Keratinocyte (primary cell): ENCODE measurements around the gene VAV2. TPM values are rescaled to one million over a fixed set of nuclear protein-coding genes. Genes with fewer than 3 reads are reported as not detected.
"Not testable (repeated sequence)": the region's sequence is repeated elsewhere in the genome, so short reads cannot be mapped to it uniquely, and the experiment has no call there.

Source experiments
- DNase-seq: peaks from one replicate; pipeline ENCODE4 v3.0.0-alpha.2; 2011; ENCODE audit warnings: low read depth, missing footprints, low spot score
- FAIRE-seq: peaks from 2 replicates; lab custom pipeline; 2011; peaks lifted over from hg19 to GRCh38; lab: Jason Lieb, UNC
- H2AFZ ChIP-seq: 2 replicates; pipeline ENCODE4 v1.6.0; 2012; ENCODE audit warnings: low read length, control low read depth, inconsistent platforms; ENCODE audit not compliant: control insufficient read depth
- H3K27ac ChIP-seq: 2 replicates; pipeline ENCODE4 v1.5.1; 2011; ENCODE audit warnings: low read length; ENCODE audit not compliant: control insufficient read depth, insufficient read depth
- H3K27me3 ChIP-seq: 3 replicates; pipeline ENCODE4 v1.6.0; 2011; ENCODE audit warnings: low read length; ENCODE audit not compliant: control insufficient read depth, insufficient read depth; ENCODE audit errors: extremely low read depth
- H3K36me3 ChIP-seq, 2 experiments: 2 replicates in 1 of 2; 3 replicates in 1 of 2; pipeline ENCODE4 v1.5.1; 2011; ENCODE audit warnings: low read length in 2 of 2, mild to moderate bottlenecking in 1 of 2; ENCODE audit not compliant: control insufficient read depth in 2 of 2, insufficient read depth in 2 of 2; ENCODE audit errors: extremely low read depth in 1 of 2
- H3K4me1 ChIP-seq: 3 replicates; pipeline ENCODE4 v1.5.1; 2011; ENCODE audit warnings: low read length; ENCODE audit not compliant: control insufficient read depth, insufficient read depth; ENCODE audit errors: extremely low read depth
- H3K4me2 ChIP-seq: 3 replicates; pipeline ENCODE4 v1.6.0; 2011; ENCODE audit warnings: low read depth, low read length; ENCODE audit not compliant: control insufficient read depth, insufficient read depth; ENCODE audit errors: extremely low read depth
- H3K4me3 ChIP-seq, 3 experiments: fragments of 200-600 bp in 1 of 3; sonication (generic) in 1 of 3; 2 replicates in 2 of 3; 3 replicates in 1 of 3; pipeline ENCODE4 v1.5.1; 2011 to 2016; ENCODE audit warnings: low read length in 3 of 3, mild to moderate bottlenecking in 3 of 3, control low read depth in 2 of 3, inconsistent platforms in 1 of 3, low read depth in 1 of 3, mixed read lengths in 1 of 3, mixed run types in 1 of 3, moderate library complexity in 1 of 3; ENCODE audit not compliant: control insufficient read depth in 2 of 3, insufficient read depth in 2 of 3; ENCODE audit errors: extremely low read depth in 1 of 3
- H3K79me2 ChIP-seq: 2 replicates; pipeline ENCODE4 v1.6.0; 2012; ENCODE audit warnings: low read length; ENCODE audit not compliant: control insufficient read depth, insufficient read depth
- H3K9ac ChIP-seq: 3 replicates; pipeline ENCODE4 v1.6.0; 2011; ENCODE audit warnings: low read length; ENCODE audit not compliant: control insufficient read depth, insufficient read depth; ENCODE audit errors: extremely low read depth
- H3K9me1 ChIP-seq: 3 replicates; pipeline ENCODE4 v1.6.0; 2011; ENCODE audit warnings: low read length; ENCODE audit not compliant: control insufficient read depth, insufficient read depth; ENCODE audit errors: extremely low read depth
- H3K9me3 ChIP-seq: 2 replicates; pipeline ENCODE4 v1.5.1; 2012; ENCODE audit warnings: low read depth, low read length; ENCODE audit not compliant: control insufficient read depth
- H4K20me1 ChIP-seq: 3 replicates; pipeline ENCODE4 v1.6.0; 2011; ENCODE audit warnings: low read length; ENCODE audit not compliant: control insufficient read depth, insufficient read depth; ENCODE audit errors: extremely low read depth
- EZH2 ChIP-seq: IDR thresholded peaks from one replicate; pipeline ENCODE4 v1.6.1; 2012; ENCODE audit warnings: inconsistent platforms, mild to moderate bottlenecking, low read length, moderate library complexity
- dilution Hi-C: fragments of 300-500 bp; cut with MboI; formaldehyde crosslinking; loops from one replicate; pipeline ENCODE4 v1.7.0; 2020; ENCODE audit warnings: low sequenced_read_pairs; ENCODE audit not compliant: extremely low pct_ligation_motif_present
- polyA plus RNA-seq, 5 experiments: library from polyadenylated mRNA; depleted of rRNA in 3 of 5; stranded (reverse) in 3 of 5; stranded (forward) in 1 of 5; unstranded in 1 of 5; fragments of >200 nt; gene quantifications; 1 replicate in 1 of 5; 2 replicates in 3 of 5; 3 replicates in 1 of 5; pipeline versions ENCODE4 v1.2.1 to v1.2.3, GENCODE V29; 2011 to 2012; ENCODE audit warnings: missing spikeins in 2 of 5, low read depth in 1 of 5, low replicate concordance in 1 of 5
- TF ChIP-seq, protein P1 (sequence below), 3 experiments: IDR thresholded peaks in 1 of 3; conservative IDR thresholded peaks in 1 of 3; optimal IDR thresholded peaks in 1 of 3; 2 replicates in 2 of 3; 3 replicates in 1 of 3; pipeline versions ENCODE3 to v1.5.1; 2011; ENCODE audit warnings: low read length in 3 of 3, mild to moderate bottlenecking in 3 of 3, moderate library complexity in 2 of 3, control low read depth in 1 of 3, inconsistent platforms in 1 of 3; ENCODE audit not compliant: insufficient read depth in 2 of 3; ENCODE audit errors: extremely low read depth in 1 of 3

VAV2 gene
- polyA plus RNA-seq, 1 donor (not counting 4 experiments of a cell fraction or from before 2014, with no cell fraction given) = 16.4 TPM

DNA sequence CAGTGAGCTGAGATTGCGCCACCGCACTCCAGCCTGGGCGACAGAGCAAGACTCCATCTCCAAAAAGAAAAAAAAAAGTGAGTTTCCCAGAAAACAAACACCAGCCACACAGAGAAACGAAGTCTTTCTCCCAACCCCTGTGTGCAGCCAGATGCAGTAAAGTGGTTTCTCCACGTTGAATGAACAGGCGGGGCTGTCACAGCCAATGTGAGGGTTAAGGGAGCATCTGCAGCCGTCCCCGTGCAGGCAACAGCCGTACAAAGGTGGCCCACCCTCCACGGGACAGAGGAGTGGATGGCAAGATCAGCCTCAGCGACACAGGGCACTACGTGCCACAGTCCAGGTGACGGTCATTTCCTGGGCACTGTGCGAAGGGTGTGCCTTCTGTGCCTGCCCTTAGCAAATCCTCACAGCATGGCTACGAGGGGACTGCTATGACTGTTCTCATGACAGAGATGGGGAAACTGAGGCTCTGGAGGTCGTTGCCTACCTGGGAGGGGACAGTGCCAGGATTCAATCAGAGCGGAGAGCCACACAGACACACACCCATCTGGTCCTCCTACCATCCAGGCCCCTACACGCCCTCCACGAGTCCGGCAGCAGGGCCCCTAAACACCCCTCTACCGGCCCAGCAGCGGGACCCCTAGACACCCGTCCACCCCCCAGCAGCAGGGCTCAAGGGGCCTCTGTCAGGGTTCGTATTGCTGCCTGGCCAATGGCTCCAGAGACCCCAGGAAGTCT lies 2.3 kb downstream of the VAV2 start:
- Histone ChIP-seq H3K27me3 (no peaks in the 10 kb centered on the region), H3K36me3 (peaks cover 3 to 6% of the 10 kb centered on the region in 2 experiments), H3K4me2 (peak overlapping the region; percentile 83), H3K9ac (peak overlapping the region; percentile 80), H2AFZ (no peak overlapping the region), H3K9me1 (peaks cover 5% of the 10 kb centered on the region), H3K4me3 (peak overlapping the region in 2 of 3 experiments; percentile 56 to 78), H3K4me1 (peaks cover 25% of the 10 kb centered on the region), H3K79me2 (peaks cover 71% of the 10 kb centered on the region), H3K27ac (no peak overlapping the region), H4K20me1 (peaks cover 29% of the 10 kb centered on the region), H3K9me3 (no peaks in the 10 kb centered on the region)
- no peak for FAIRE-seq
- no peak for DNase-seq
- no peak for TF ChIP-seq EZH2
- TF ChIP-seq, protein P1, sequence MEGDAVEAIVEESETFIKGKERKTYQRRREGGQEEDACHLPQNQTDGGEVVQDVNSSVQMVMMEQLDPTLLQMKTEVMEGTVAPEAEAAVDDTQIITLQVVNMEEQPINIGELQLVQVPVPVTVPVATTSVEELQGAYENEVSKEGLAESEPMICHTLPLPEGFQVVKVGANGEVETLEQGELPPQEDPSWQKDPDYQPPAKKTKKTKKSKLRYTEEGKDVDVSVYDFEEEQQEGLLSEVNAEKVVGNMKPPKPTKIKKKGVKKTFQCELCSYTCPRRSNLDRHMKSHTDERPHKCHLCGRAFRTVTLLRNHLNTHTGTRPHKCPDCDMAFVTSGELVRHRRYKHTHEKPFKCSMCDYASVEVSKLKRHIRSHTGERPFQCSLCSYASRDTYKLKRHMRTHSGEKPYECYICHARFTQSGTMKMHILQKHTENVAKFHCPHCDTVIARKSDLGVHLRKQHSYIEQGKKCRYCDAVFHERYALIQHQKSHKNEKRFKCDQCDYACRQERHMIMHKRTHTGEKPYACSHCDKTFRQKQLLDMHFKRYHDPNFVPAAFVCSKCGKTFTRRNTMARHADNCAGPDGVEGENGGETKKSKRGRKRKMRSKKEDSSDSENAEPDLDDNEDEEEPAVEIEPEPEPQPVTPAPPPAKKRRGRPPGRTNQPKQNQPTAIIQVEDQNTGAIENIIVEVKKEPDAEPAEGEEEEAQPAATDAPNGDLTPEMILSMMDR (optimal IDR thresholded peaks at IDR 0.05 in 1 of 3, IDR thresholded peaks at IDR 0.05 in 1 of 3, conservative IDR thresholded peaks at IDR 0.05 in 1 of 3; ENCODE audit: extremely low read depth in 1 of 3, insufficient read depth in 2 of 3, low read length in 3 of 3) = no peak
- dilution Hi-C loops = no loop called here

DNA sequence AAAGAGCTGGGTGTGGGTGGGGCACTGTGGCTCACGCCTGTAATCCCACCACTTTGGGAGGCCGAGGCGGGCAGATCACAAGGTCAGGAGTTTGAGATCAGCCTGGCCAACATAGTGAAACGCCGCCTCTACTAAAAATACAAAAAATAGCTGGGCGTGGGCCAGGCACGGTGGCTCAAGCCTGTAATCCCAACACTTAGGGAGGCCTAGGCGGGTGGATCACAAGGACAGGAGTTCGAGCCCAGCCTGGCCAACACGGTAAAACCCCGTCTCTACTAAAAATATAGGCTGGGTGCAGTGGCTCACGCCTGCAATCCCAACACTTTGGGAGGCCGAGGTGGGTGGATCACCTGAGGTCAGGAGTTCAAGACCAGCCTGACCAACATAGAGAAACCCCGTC lies 3.4 kb downstream of the VAV2 start:
- H3K27ac ChIP-seq, H3K36me3 ChIP-seq, H3K4me2 ChIP-seq, H2AFZ ChIP-seq, dilution Hi-C loops, FAIRE-seq, H3K27me3 ChIP-seq, H3K9ac ChIP-seq, H3K9me3 ChIP-seq, H3K4me3 ChIP-seq, DNase-seq, H3K9me1 ChIP-seq: not testable (repeated sequence)
- Histone ChIP-seq H3K79me2 (peaks cover 80% of the 10 kb centered on the region), H3K4me1 (peaks cover 19% of the 10 kb centered on the region), H4K20me1 (peaks cover 29% of the 10 kb centered on the region)
